Measurements from ENCODE around the gene GAGE10.

The GAGE10 gene

DNA sequence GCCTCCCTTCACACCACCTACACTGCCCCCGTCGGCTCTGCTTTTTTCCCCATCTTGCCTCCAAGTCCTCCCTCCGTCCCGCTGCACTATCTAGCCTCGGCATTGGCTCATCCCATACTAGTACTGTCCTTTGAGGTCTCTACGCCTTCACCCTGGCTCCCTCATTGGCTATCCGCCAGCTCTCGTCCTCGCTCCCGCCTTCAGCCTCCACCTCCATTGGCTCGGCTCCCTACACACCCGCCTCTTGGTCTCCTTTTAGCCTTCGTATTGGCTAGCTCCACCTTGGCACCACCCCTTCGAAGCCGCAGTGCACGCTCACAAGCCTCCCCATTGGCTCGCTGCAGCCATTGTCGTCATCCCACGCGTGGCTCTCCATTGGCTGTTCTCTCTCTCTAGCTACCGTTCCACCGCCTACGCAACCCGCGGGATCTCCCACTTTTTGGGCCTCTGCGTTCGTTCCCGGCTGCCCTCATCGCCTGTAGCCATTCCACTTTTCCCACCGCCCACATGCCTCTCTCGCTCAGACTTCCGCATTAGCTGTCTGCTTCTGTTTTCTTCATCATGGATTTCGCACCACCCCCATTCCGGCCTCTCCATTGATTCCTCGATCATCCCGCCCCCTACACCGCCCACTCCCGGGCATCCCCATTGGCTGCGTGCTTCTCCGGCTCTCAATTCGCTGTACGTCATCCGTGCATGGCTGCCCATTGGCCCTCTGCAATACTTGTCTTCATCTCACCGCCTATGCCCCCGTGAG is 34.3 kb upstream of the GAGE10 start:
- peak overlapping the region; percentile 60 for H3K4me3 ChIP-seq (ENCODE audit: low read length)
- TF ChIP-seq, protein P1, sequence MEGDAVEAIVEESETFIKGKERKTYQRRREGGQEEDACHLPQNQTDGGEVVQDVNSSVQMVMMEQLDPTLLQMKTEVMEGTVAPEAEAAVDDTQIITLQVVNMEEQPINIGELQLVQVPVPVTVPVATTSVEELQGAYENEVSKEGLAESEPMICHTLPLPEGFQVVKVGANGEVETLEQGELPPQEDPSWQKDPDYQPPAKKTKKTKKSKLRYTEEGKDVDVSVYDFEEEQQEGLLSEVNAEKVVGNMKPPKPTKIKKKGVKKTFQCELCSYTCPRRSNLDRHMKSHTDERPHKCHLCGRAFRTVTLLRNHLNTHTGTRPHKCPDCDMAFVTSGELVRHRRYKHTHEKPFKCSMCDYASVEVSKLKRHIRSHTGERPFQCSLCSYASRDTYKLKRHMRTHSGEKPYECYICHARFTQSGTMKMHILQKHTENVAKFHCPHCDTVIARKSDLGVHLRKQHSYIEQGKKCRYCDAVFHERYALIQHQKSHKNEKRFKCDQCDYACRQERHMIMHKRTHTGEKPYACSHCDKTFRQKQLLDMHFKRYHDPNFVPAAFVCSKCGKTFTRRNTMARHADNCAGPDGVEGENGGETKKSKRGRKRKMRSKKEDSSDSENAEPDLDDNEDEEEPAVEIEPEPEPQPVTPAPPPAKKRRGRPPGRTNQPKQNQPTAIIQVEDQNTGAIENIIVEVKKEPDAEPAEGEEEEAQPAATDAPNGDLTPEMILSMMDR (IDR thresholded peaks at IDR 0.05; ENCODE audit: insufficient read depth, low read depth, low read length, missing control alignments), result no peak
- DNase-seq (ENCODE audit: low read depth), result peak; percentile 97

DNA sequence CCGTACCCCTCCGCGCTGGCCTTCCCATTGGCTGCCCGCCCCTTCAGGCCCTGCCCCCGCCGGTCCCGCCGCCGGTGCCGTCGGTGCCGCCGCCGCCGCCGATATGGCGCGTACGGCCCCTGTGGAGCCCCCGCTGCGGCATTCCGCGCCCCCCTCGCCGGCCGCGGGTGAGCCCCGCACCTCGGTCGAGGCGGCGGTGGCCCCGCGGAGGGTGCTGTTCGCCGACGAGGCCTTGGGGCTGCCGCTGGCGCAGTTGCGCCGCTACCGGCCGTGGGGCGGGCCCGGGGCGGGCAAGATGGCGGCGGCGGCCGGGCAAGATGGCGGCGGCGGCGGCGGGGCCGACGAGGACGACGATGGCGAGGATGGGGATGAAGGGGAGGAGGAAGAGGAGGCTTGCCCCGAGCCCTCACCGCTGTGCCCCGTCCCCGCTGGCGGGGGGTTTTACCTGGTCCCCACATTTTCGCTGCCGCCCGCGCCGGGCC is 33.6 kb upstream of the GAGE10 start, which contains the start of gene PPP1R3F:
Gene PPP1R3F (plus strand): TSS at position 27 of the 482 bp plus-strand sequence. CDS start 77 bp downstream, at position 104.
- TF ChIP-seq, protein P1 (IDR thresholded peaks at IDR 0.05; ENCODE audit: insufficient read depth, low read depth, low read length, missing control alignments), result no peak
- H3K4me3 ChIP-seq (ENCODE audit: low read length), result peak within 1 kb of the TSS; percentile 60
- DNase-seq (ENCODE audit: low read depth), result no peak

DNA sequence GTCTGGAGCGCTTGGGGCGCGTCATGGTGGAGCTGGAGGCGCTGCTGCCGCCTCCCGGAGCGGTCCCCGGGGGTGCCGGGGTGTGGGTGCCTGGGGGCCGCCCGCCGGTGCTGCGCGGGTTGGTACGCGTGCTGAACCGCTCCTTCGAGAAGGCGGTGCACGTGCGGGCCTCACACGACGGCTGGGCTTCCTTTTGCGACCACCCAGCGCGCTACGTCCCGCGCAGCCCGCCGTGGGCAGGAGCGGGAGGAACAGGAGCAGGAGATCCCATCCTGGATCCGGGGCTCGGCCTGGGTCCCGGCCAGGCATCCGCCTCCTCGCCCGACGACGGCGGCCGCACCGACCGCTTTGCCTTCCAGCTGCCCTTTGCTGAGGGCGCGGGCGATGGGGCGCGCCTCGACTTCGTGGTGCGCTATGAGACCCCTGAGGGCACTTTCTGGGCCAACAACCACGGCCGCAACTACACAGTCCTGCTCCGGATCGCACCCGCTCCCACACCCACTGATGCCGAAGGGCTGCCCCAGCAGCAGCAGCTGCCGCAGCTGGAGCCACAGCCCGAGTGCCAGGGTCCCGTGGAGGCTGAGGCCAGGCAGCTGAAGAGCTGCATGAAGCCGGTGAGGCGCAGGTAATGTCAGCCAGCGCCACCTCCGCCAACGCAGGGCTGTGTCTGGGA is 33.1 kb upstream of the GAGE10 start:
- peak overlapping the region; percentile 50 for H3K4me3 ChIP-seq (ENCODE audit: low read length)
- TF ChIP-seq, protein P1 (IDR thresholded peaks at IDR 0.05; ENCODE audit: insufficient read depth, low read depth, low read length, missing control alignments), result no peak

GRCh38 chrX:49271341-49271740 is 32.1 kb upstream of the GAGE10 start:
- no peak overlapping the region for H3K4me3 ChIP-seq (ENCODE audit: low read length)
- TF ChIP-seq, protein P1 (IDR thresholded peaks at IDR 0.05; ENCODE audit: insufficient read depth, low read depth, low read length, missing control alignments), result no peak
- peak; percentile 49 for DNase-seq (ENCODE audit: low read depth)

More for the DNA sequence above, 33.1 kb upstream of the GAGE10 start:
- no peak for DNase-seq (ENCODE audit: low read depth)

DNA sequence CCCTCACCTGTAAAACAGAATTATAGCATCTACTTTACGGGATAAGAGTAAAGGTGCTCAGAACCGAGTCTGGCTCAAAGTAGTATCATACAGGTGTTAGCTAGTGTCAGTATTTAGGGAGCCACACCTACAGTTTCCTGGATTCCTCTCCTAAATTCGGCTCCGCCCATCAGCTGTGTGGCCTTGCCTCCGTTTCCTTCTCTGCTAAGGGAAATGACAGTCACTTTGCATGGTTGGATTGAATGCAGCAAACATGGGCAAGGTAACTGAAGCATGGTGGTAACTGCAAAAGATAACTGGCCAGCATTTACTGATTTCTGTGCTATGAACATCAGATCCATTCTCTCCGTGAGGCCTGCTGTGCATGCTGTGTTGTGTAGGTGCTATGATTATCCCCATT is 31.0 kb upstream of the GAGE10 start:
- TF ChIP-seq, protein P1 (IDR thresholded peaks at IDR 0.05; ENCODE audit: insufficient read depth, low read depth, low read length, missing control alignments), result no peak
- no peak overlapping the region for H3K4me3 ChIP-seq (ENCODE audit: low read length)
- no peak for DNase-seq (ENCODE audit: low read depth)

GRCh38 chrX:49273181-49273727 is 30.2 kb upstream of the GAGE10 start:
- TF ChIP-seq, protein P1 (IDR thresholded peaks at IDR 0.05; ENCODE audit: insufficient read depth, low read depth, low read length, missing control alignments), result no peak
- DNase-seq (ENCODE audit: low read depth), result no peak
- no peak overlapping the region for H3K4me3 ChIP-seq (ENCODE audit: low read length)
